SK-N-MC (cell line): ENCODE data around the gene MRPL58.

Experiments used
- DNase-seq: peaks from one replicate; pipeline ENCODE4 v3.0.0-alpha.2; 2011; ENCODE audit warnings: low read depth, low spot score
- H3K27ac ChIP-seq: fragments of 200-600 bp; sonication (generic); 2 replicates; pipeline ENCODE4 v1.5.1; 2016; ENCODE audit warnings: mixed run types
- H3K36me3 ChIP-seq: fragments of 200-600 bp; sonication (generic); 2 replicates; pipeline ENCODE4 v1.6.1; 2017; ENCODE audit warnings: antibody characterized with exemption, low read length, mixed read lengths; ENCODE audit not compliant: insufficient read depth
- H3K4me3 ChIP-seq: fragments of 200-600 bp; sonication (generic); 2 replicates; pipeline ENCODE4 v1.5.1; 2016
- H3K9ac ChIP-seq: fragments of 200-600 bp; sonication (generic); 2 replicates; pipeline ENCODE4 v1.8.0; 2017; ENCODE audit warnings: mixed run types, mixed read lengths; ENCODE audit not compliant: insufficient read length
- H3K9me3 ChIP-seq: fragments of 200-600 bp; sonication (generic); 2 replicates; pipeline ENCODE4 v1.6.1; 2017; ENCODE audit warnings: low read depth, mild to moderate bottlenecking, antibody characterized with exemption, low read length, moderate library complexity, mixed read lengths
- EZH2 ChIP-seq: fragments of 200-600 bp; sonication (generic); IDR thresholded peaks from one replicate; pipeline ENCODE4 v1.6.1; 2017; ENCODE audit warnings: antibody characterized with exemption
- FOXP2 ChIP-seq: optimal IDR thresholded peaks from 2 replicates; pipeline ENCODE3; 2011; ENCODE audit warnings: mild to moderate bottlenecking, moderate library complexity; ENCODE audit not compliant: insufficient read depth; ENCODE audit errors: extremely low read length, control extremely low read depth
- POLR2AphosphoS5 ChIP-seq: IDR thresholded peaks from 2 replicates; pipeline ENCODE4 v1.6.1; 2012; ENCODE audit warnings: mild to moderate bottlenecking, low read depth, low read length, borderline replicate concordance

The MRPL58 gene

GRCh38 chr17:74986206-74986576 lies 26.3 kb upstream of the MRPL58 start:
- DNase-seq, result no peak
- no peak for TF ChIP-seq FOXP2
- TF ChIP-seq EZH2, result no peak
- no peak for TF ChIP-seq POLR2AphosphoS5
- H3K4me3 ChIP-seq, result no peak overlapping the region
- H3K9ac ChIP-seq, result no peak overlapping the region
- H3K27ac ChIP-seq, result no peak overlapping the region
- H3K9me3 ChIP-seq, result no peaks in the 10 kb centered on the region
- H3K36me3 ChIP-seq, result no peaks in the 10 kb centered on the region

- H3K9ac ChIP-seq, result peak within 1 kb of the TSS; percentile 67
- peak; percentile 45 for DNase-seq
- peak within 1 kb of the TSS; percentile 87 for H3K4me3 ChIP-seq
- no peak within 1 kb of the TSS for H3K27ac ChIP-seq
- TF ChIP-seq EZH2 (no peak), POLR2AphosphoS5 (peak; percentile 25; the same call in 1 of the 2 replicates)
- H3K9me3 ChIP-seq, result no peaks in the 10 kb centered on the region
- no peaks in the 10 kb centered on the region for H3K36me3 ChIP-seq
These were observed 25.0 kb upstream of the MRPL58 start, which contains the start of gene CDR2L for GRCh38 chr17:74987418-74987908. Gene CDR2L, plus strand, starts transcription at chr17:74987632. Its CDS starts 412 bp downstream, at chr17:74988044.

- DNase-seq, result no peak
- TF ChIP-seq POLR2AphosphoS5, result no peak
- TF ChIP-seq EZH2, result no peak
- no peak for TF ChIP-seq FOXP2
- no peak overlapping the region for H3K27ac ChIP-seq
These were observed 24.4 kb upstream of the MRPL58 start for GRCh38 chr17:74987909-74988711.

GRCh38 chr17:74990581-74991105 lies 21.8 kb upstream of the MRPL58 start:
- DNase-seq, result no peak
- no peak overlapping the region for H3K9ac ChIP-seq
- no peaks in the 10 kb centered on the region for H3K9me3 ChIP-seq
- H3K4me3 ChIP-seq, result no peak overlapping the region
- H3K27ac ChIP-seq, result no peak overlapping the region
- H3K36me3 ChIP-seq, result no peaks in the 10 kb centered on the region
- TF ChIP-seq EZH2 (no peak), POLR2AphosphoS5 (no peak), FOXP2 (no peak)

More at GRCh38 chr17:74987909-74988711, 24.4 kb upstream of the MRPL58 start:
- Histone ChIP-seq H3K36me3 (no peaks in the 10 kb centered on the region), H3K4me3 (peak overlapping the region; percentile 87), H3K9me3 (no peaks in the 10 kb centered on the region), H3K9ac (peak overlapping the region; percentile 67)

GRCh38 chr17:74992223-74992622 lies 20.2 kb upstream of the MRPL58 start:
- H3K27ac ChIP-seq, result no peak overlapping the region
- no peaks in the 10 kb centered on the region for H3K36me3 ChIP-seq
- H3K9me3 ChIP-seq, result no peaks in the 10 kb centered on the region
- no peak overlapping the region for H3K9ac ChIP-seq
- no peak overlapping the region for H3K4me3 ChIP-seq
- TF ChIP-seq POLR2AphosphoS5, result no peak
- no peak for DNase-seq

- no peaks in the 10 kb centered on the region for H3K36me3 ChIP-seq
- no peak for DNase-seq
- no peak overlapping the region for H3K4me3 ChIP-seq
- H3K9me3 ChIP-seq, result no peaks in the 10 kb centered on the region
- H3K9ac ChIP-seq, result no peak overlapping the region
- TF ChIP-seq POLR2AphosphoS5 (no peak), FOXP2 (no peak), EZH2 (no peak)
- no peak overlapping the region for H3K27ac ChIP-seq
These were observed 18.0 kb upstream of the MRPL58 start for GRCh38 chr17:74994440-74994839.

GRCh38 chr17:74995847-74996246 lies 16.6 kb upstream of the MRPL58 start:
- Histone ChIP-seq H3K36me3 (no peaks in the 10 kb centered on the region), H3K9ac (no peak overlapping the region), H3K4me3 (no peak overlapping the region), H3K9me3 (no peaks in the 10 kb centered on the region), H3K27ac (no peak overlapping the region)
- DNase-seq, result no peak
- TF ChIP-seq FOXP2 (no peak), EZH2 (no peak), POLR2AphosphoS5 (no peak)

- no peak overlapping the region for H3K9ac ChIP-seq
- no peak for TF ChIP-seq EZH2
- TF ChIP-seq POLR2AphosphoS5, result no peak
- TF ChIP-seq FOXP2, result no peak
- no peak for DNase-seq
- no peak overlapping the region for H3K4me3 ChIP-seq
- no peaks in the 10 kb centered on the region for H3K9me3 ChIP-seq
- no peaks in the 10 kb centered on the region for H3K36me3 ChIP-seq
- no peak overlapping the region for H3K27ac ChIP-seq
These were observed 13.7 kb upstream of the MRPL58 start for GRCh38 chr17:74998783-74999182.

- H3K36me3 ChIP-seq, result no peaks in the 10 kb centered on the region
- H3K9me3 ChIP-seq, result no peaks in the 10 kb centered on the region
- H3K27ac ChIP-seq, result no peak overlapping the region
- no peak for TF ChIP-seq EZH2
- no peak for TF ChIP-seq FOXP2
- no peak for TF ChIP-seq POLR2AphosphoS5
- no peak for DNase-seq
- H3K9ac ChIP-seq, result no peak overlapping the region
- H3K4me3 ChIP-seq, result no peak overlapping the region
These were observed 12.9 kb upstream of the MRPL58 start for GRCh38 chr17:74999523-74999922.
